NCI-H187 (cell line): ENCODE data around the gene COPS7A.

Experiments
- DNase-seq, 2 experiments: peaks; one replicate each; lab custom pipeline; 2025; lab: John Stamatoyannopoulos, UW

COPS7A gene

GRCh38 chr12:6750506-6750905 lies 26.7 kb downstream of the COPS7A start:
- DNase-seq = no peak

GRCh38 chr12:6751767-6752166 lies 27.9 kb downstream of the COPS7A start:
- no peak for DNase-seq

- no peak for DNase-seq
These were observed 28.5 kb downstream of the COPS7A start for GRCh38 chr12:6752167-6752920.

GRCh38 chr12:6752921-6753771 lies 29.3 kb downstream of the COPS7A start, which contains the start of gene MLF2:
TSS of gene MLF2 (minus strand) at chr12:6753141. CDS start at chr12:6752334, 807 bp downstream.
- DNase-seq = peak; percentile 90 to 95

GRCh38 chr12:6753772-6754356 lies 30.0 kb downstream of the COPS7A start:
- no peak for DNase-seq

GRCh38 chr12:6754411-6754810 lies 30.6 kb downstream of the COPS7A start:
- DNase-seq = no peak

- no peak for DNase-seq
These were observed 33.3 kb downstream of the COPS7A start for GRCh38 chr12:6757028-6757690.

GRCh38 chr12:6758506-6759095 lies 34.8 kb downstream of the COPS7A start:
- DNase-seq = no peak

- no peak for DNase-seq
These were observed 35.9 kb downstream of the COPS7A start for GRCh38 chr12:6759741-6760140.

- no peak for DNase-seq
These were observed 39.5 kb downstream of the COPS7A start for GRCh38 chr12:6763380-6763779.

- peak; percentile 96 to 97 for DNase-seq
These were observed 40.4 kb downstream of the COPS7A start for GRCh38 chr12:6764011-6764828.

- no peak for DNase-seq
These were observed 41.3 kb downstream of the COPS7A start for GRCh38 chr12:6765048-6765633.

GRCh38 chr12:6765634-6766581 lies 42.1 kb downstream of the COPS7A start, which contains the start of gene PTMS:
TSS of gene PTMS (plus strand) at chr12:6766363. CDS start at chr12:6766706, 343 bp downstream.
- peak; percentile 75 to 89 for DNase-seq

- peak; percentile 34 to 58 for DNase-seq
These were observed 43.0 kb downstream of the COPS7A start for GRCh38 chr12:6766651-6767349.

GRCh38 chr12:6767353-6768319 lies 43.8 kb downstream of the COPS7A start:
- DNase-seq = peak in 1 of 2 experiments; percentile 12

- DNase-seq = no peak
These were observed 44.6 kb downstream of the COPS7A start for GRCh38 chr12:6768437-6768914.

- DNase-seq = peak in 1 of 2 experiments; percentile 14
These were observed 45.1 kb downstream of the COPS7A start for GRCh38 chr12:6768990-6769389.
